Activated T-helper 1 cell treated with anti-CD3 and anti-CD28 coated beads, Interleukin-2, amount 50 U/mL, for 16 hours (primary cell): Measurements from ENCODE around the gene PPARA.
"Not testable (repeated sequence)": the region's sequence is repeated elsewhere in the genome, so short reads cannot be mapped to it uniquely, and the experiment has no call there.

ENCODE experiments used
- DNase-seq, 2 donors: peaks; one replicate each; pipeline ENCODE4 v3.0.0-alpha.2; 2020; ENCODE audit warnings: low read depth in 1 of 2, low spot score in 1 of 2

The PPARA gene

GRCh38 chr22:46165977-46166376 is 15.7 kb downstream of the PPARA start:
- DNase-seq, result no peak

- no peak for DNase-seq
Measured at GRCh38 chr22:46169628-46170027, 19.3 kb downstream of the PPARA start.

- no peak for DNase-seq
Measured at GRCh38 chr22:46171940-46172339, 21.6 kb downstream of the PPARA start.

- no peak for DNase-seq
Measured at GRCh38 chr22:46172522-46173110, 22.3 kb downstream of the PPARA start.

- DNase-seq, result no peak
Measured at GRCh38 chr22:46173152-46173551, 22.8 kb downstream of the PPARA start.

- no peak for DNase-seq
Measured at GRCh38 chr22:46175631-46176030, 25.3 kb downstream of the PPARA start.

- no peak for DNase-seq
Measured at GRCh38 chr22:46176508-46177003, 26.2 kb downstream of the PPARA start.

- DNase-seq, result no peak
Measured at GRCh38 chr22:46178755-46179505, 28.6 kb downstream of the PPARA start.

GRCh38 chr22:46179748-46180147 is 29.4 kb downstream of the PPARA start:
- no peak for DNase-seq

GRCh38 chr22:46180370-46181137 is 30.2 kb downstream of the PPARA start:
- no peak for DNase-seq

- no peak for DNase-seq
Measured at GRCh38 chr22:46183733-46184132, 33.4 kb downstream of the PPARA start.

- DNase-seq, result no peak
Measured at GRCh38 chr22:46185283-46185682, 35.0 kb downstream of the PPARA start.

GRCh38 chr22:46187862-46188261 is 37.5 kb downstream of the PPARA start:
- no peak for DNase-seq

- DNase-seq, result no peak
Measured at GRCh38 chr22:46192210-46192993, 42.1 kb downstream of the PPARA start.

- DNase-seq, result no peak
Measured at GRCh38 chr22:46193898-46194310, 43.6 kb downstream of the PPARA start.

GRCh38 chr22:46195487-46196165 is 45.3 kb downstream of the PPARA start:
- no peak for DNase-seq

GRCh38 chr22:46196278-46196677 is 46.0 kb downstream of the PPARA start:
- no peak for DNase-seq

- no peak for DNase-seq
Measured at GRCh38 chr22:46198274-46198673, 47.9 kb downstream of the PPARA start.

GRCh38 chr22:46198806-46199205 is 48.5 kb downstream of the PPARA start:
- not testable (repeated sequence) for DNase-seq

- no peak for DNase-seq
Measured at GRCh38 chr22:46201059-46201757, 50.9 kb downstream of the PPARA start.
